SK-N-SH (cell line): ENCODE measurements around the gene NCBP3.

Experiments used
- CTCF ChIP-seq: fragments of 200-600 bp; sonication (generic); IDR thresholded peaks from 2 replicates; pipeline ENCODE4 v1.6.1; 2017; ENCODE audit warnings: antibody characterized with exemption, mild to moderate bottlenecking, moderate library complexity
- GABPA ChIP-seq: IDR thresholded peaks from 2 replicates; pipeline ENCODE4 v1.4.0; 2012; ENCODE audit warnings: low read depth, mild to moderate bottlenecking
- JUND ChIP-seq: IDR thresholded peaks from 2 replicates; pipeline ENCODE4 v1.4.0; 2012
- POLR2AphosphoS5 ChIP-seq: IDR thresholded peaks from 2 replicates; pipeline ENCODE4 v1.6.1; 2012; ENCODE audit warnings: low read depth, low read length

DNA sequence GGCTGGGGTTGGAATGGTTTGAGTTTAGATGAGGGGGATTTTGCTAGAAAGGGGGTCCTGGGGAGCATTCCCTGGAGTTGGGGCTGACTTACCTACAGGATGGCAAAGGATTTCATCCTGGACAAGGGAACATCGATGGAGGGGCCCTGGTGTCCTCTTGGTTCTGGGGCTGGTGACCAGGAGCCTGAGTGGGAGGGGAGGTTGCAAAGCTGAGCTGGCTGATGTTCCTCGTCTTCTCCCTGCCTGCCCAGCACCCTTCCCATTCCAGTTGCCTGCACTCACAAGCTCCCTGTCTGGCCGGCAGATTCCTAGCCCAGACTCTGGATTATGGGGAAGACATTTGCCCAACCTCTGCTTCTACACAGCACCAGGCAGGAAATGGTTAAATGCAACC lies 82.3 kb downstream of the NCBP3 start:
- TF ChIP-seq JUND, result no peak
- TF ChIP-seq CTCF, result no peak
- no peak for TF ChIP-seq POLR2AphosphoS5
- TF ChIP-seq GABPA, result no peak
